K562 (cell line): ENCODE measurements around the gene BMP2K. TPM values are rescaled to one million over a fixed set of nuclear protein-coding genes. Genes with fewer than 3 reads are reported as not detected.

Source experiments
- ATAC-seq: fragments of 200-7000 bp; cut with Tn5 transposase; 3 replicates; pipeline ENCODE4 v1.9.1; 2020; ENCODE audit warnings: moderate library complexity
- BruUV-seq: library from RNA; stranded (reverse); fragments of 400-500 nt; replicated peaks from 2 replicates; lab custom pipeline; 2021; lab: Mats Ljungman, UMichigan
- CTCF ChIA-PET: fragments of 300-600 bp; formaldehyde crosslinking; extraction: SDS; loops from one replicate; lab custom pipeline; 2021; ENCODE audit warnings: low intra/inter-chr PET ratio; lab: Yijun Ruan, JAX
- POLR2A ChIA-PET: fragments of 300-600, 350-650 bp; sonication (Branson Sonifier 250); formaldehyde crosslinking; extraction: SDS; loops from one replicate; lab custom pipeline; 2021; ENCODE audit warnings: antibody characterized with exemption, inconsistent platforms; lab: Yijun Ruan, JAX
- DNase-seq, 4 experiments: peaks; one replicate each; pipeline versions ENCODE4 v3.0.0 to v3.0.0-alpha.2; 2011 to 2018; ENCODE audit warnings: low spot score in 3 of 4, mixed read lengths in 3 of 4; ENCODE audit errors: extremely low read depth in 1 of 4
- FAIRE-seq: peaks from 2 replicates; lab custom pipeline; 2011; peaks lifted over from hg19 to GRCh38; lab: Jason Lieb, UNC
- H2AFZ ChIP-seq: 2 replicates; pipeline ENCODE4 v1.6.0; 2011; ENCODE audit warnings: low read depth, low read length, control low read depth, inconsistent platforms
- H3K27ac ChIP-seq: fragments of 200-600 bp; 3 replicates; pipeline ENCODE4 v1.8.0; 2011; ENCODE audit warnings: low read depth, mild to moderate bottlenecking, control low read depth, inconsistent platforms, low read length, moderate library complexity, mixed read lengths; ENCODE audit errors: extremely low read depth
- H3K27me3 ChIP-seq, 2 experiments: fragments of 300-600 bp in 1 of 2; 2 replicates in 1 of 2; 3 replicates in 1 of 2; pipeline versions ENCODE4 v1.6.0 to v1.8.0; 2011; ENCODE audit warnings: inconsistent platforms in 2 of 2, low read length in 2 of 2, mild to moderate bottlenecking in 1 of 2, mixed read lengths in 1 of 2, moderate library complexity in 1 of 2; ENCODE audit not compliant: control insufficient read depth in 2 of 2, insufficient read depth in 2 of 2
- H3K36me3 ChIP-seq: fragments of 300-600 bp; 3 replicates; pipeline ENCODE4 v1.8.0; 2011; ENCODE audit warnings: mild to moderate bottlenecking, low read length, inconsistent platforms; ENCODE audit not compliant: control insufficient read depth, insufficient read depth
- H3K4me1 ChIP-seq, 2 experiments: fragments of 200-600 bp in 1 of 2; replicated peaks in 1 of 2; 2 replicates in 1 of 2; 3 replicates in 1 of 2; pipeline versions ENCODE4 v1.5.1 to v1.8.0; 2011; ENCODE audit warnings: inconsistent platforms in 2 of 2, low read length in 2 of 2, mild to moderate bottlenecking in 1 of 2, mixed read lengths in 1 of 2, moderate library complexity in 1 of 2; ENCODE audit not compliant: control insufficient read depth in 2 of 2, insufficient read depth in 2 of 2
- H3K4me2 ChIP-seq: 2 replicates; pipeline ENCODE4 v1.6.1; 2011; ENCODE audit warnings: low read length, control low read depth, inconsistent platforms, mixed read lengths; ENCODE audit not compliant: insufficient read depth
- H3K4me3 ChIP-seq: fragments of 200-600 bp; sonication (generic), shearing (Covaris generic); 2 replicates; pipeline ENCODE4 v1.5.1; 2016; ENCODE audit warnings: control low read depth, inconsistent platforms
- H3K79me2 ChIP-seq: fragments of 200-600 bp; 3 replicates; pipeline ENCODE4 v1.8.0; 2011; ENCODE audit warnings: low read length, inconsistent platforms; ENCODE audit not compliant: control insufficient read depth, insufficient read depth
- H3K9ac ChIP-seq, 2 experiments: 2 replicates each; pipeline versions ENCODE4 v1.6.0 to v1.6.1; 2011; ENCODE audit warnings: low read depth in 2 of 2, low read length in 2 of 2, control low read depth in 1 of 2, inconsistent platforms in 1 of 2, mild to moderate bottlenecking in 1 of 2, mixed read lengths in 1 of 2; ENCODE audit not compliant: insufficient read depth in 1 of 2
- H3K9me1 ChIP-seq: one replicate; pipeline ENCODE4 v1.6.0; 2011; ENCODE audit warnings: inconsistent platforms, mild to moderate bottlenecking, low read length, moderate library complexity; ENCODE audit not compliant: control insufficient read depth, insufficient read depth
- H3K9me3 ChIP-seq: replicated peaks from 2 replicates; pipeline ENCODE4 v1.5.1; 2011; ENCODE audit warnings: low read depth, low read length, inconsistent platforms; ENCODE audit not compliant: control insufficient read depth, insufficient read depth
- H4K20me1 ChIP-seq: replicated peaks from 2 replicates; pipeline ENCODE4 v1.6.1; 2011; ENCODE audit warnings: low read length, inconsistent platforms, mixed read lengths; ENCODE audit not compliant: control insufficient read depth, insufficient read depth
- ARID1B ChIP-seq: fragments of 450-650 bp; IDR thresholded peaks from 2 replicates; pipeline ENCODE4 v1.6.1; 2016; ENCODE audit warnings: antibody characterized with exemption, mild to moderate bottlenecking, inconsistent platforms
- ASH1L ChIP-seq: fragments of 450-650 bp; IDR thresholded peaks from 2 replicates; pipeline ENCODE4 v1.6.1; 2018; ENCODE audit warnings: borderline replicate concordance, mild to moderate bottlenecking, low read depth; ENCODE audit not compliant: partially characterized antibody
- CEBPB ChIP-seq: fragments of 450-650 bp; IDR thresholded peaks from 2 replicates; pipeline ENCODE4 v1.6.1; 2016; ENCODE audit warnings: missing genetic modification characterization, missing compliant biosample characterization
- CEBPG ChIP-seq, 3 experiments: fragments of 200-800 bp in 1 of 3; sonication (Bioruptor generic) in 1 of 3; sonication (generic) in 1 of 3; formaldehyde crosslinking in 1 of 3; IDR thresholded peaks in 2 of 3; conservative IDR thresholded peaks in 1 of 3; 2 replicates each; pipeline versions ENCODE4 v1.6.1 to v1.8.0; 2016 to 2022; ENCODE audit warnings: missing compliant biosample characterization in 2 of 3, missing genetic modification characterization in 2 of 3, mild to moderate bottlenecking in 1 of 3, missing genetic modification reagents in 1 of 3
- CXXC5 ChIP-seq: fragments of 250-450 bp; sonication (Bioruptor Pico); IDR thresholded peaks from 2 replicates; pipeline ENCODE4 v1.8.0; 2022; ENCODE audit warnings: inconsistent platforms, mild to moderate bottlenecking, moderate library complexity
- JUN ChIP-seq, 2 experiments: sonication (generic) in 1 of 2; formaldehyde crosslinking in 1 of 2; IDR thresholded peaks; 2 replicates each; pipeline versions ENCODE4 v1.6.1 to v1.8.0; 2012 to 2022; ENCODE audit warnings: borderline replicate concordance in 2 of 2, mild to moderate bottlenecking in 2 of 2, improper control_type of control experiment in 1 of 2, low read depth in 1 of 2, low read length in 1 of 2, missing genetic modification reagents in 1 of 2
- WGBS: fragments of 100-300 bp; shearing (Covaris generic); methylation state at CpG from one replicate; pipeline ENCODE4 v1.1.6; 2016; ENCODE audit warnings: low coverage, mixed read lengths; ENCODE audit not compliant: insufficient coverage; ENCODE audit errors: missing lambda C conversion rate; 5-methylcytosine and 5-hydroxymethylcytosine counted together
- in situ Hi-C: fragments of 300-500 bp; cut with MboI; formaldehyde crosslinking; loops from 4 replicates; pipeline ENCODE4 v1.15.0; 2018; ENCODE audit warnings: inconsistent platforms, mixed read lengths
- intact Hi-C: fragments of 100-400 bp; cut with micrococcal nuclease; formaldehyde crosslinking; loops from 2 replicates; pipeline ENCODE4 v1.14.2; 2022
- polyA plus RNA-seq, 8 experiments: library from polyadenylated mRNA; depleted of rRNA in 4 of 8; stranded (reverse) in 5 of 8; unstranded in 3 of 8; fragments of >200 nt; fragmentation: Nextera tagmentation in 2 of 8; fragmentation: Illumina TruSeq in 1 of 8; extraction: Ambion mirVana in 2 of 8; extraction: Trizol in 1 of 8; gene quantifications; 2 replicates each; pipeline versions ENCODE4 v1.2.1 to v1.2.3, GENCODE V29; 2011 to 2014; ENCODE audit warnings: inconsistent platforms in 1 of 8, missing spikeins in 1 of 8
- total RNA-seq, 7 experiments: library from RNA; depleted of rRNA in 6 of 7; stranded (reverse); fragments of >200 nt in 6 of 7; fragmentation: Illumina TruSeq in 2 of 7; extraction: Trizol in 2 of 7; gene quantifications; 2 replicates each; pipeline versions ENCODE4 v1.2.1 to v1.2.3, GENCODE V29; 2011 to 2021; ENCODE audit warnings: low replicate concordance in 1 of 7
- TF ChIP-seq, protein P1 (sequence below): fragments of 450-650 bp; IDR thresholded peaks from 2 replicates; pipeline ENCODE4 v1.6.1; 2018; ENCODE audit not compliant: partially characterized antibody
- TF ChIP-seq, protein P2 (sequence below), 2 experiments: fragments of 450-650 bp in 1 of 2; sonication (generic) in 1 of 2; formaldehyde crosslinking in 1 of 2; IDR thresholded peaks in 1 of 2; conservative IDR thresholded peaks in 1 of 2; 2 replicates each; pipeline versions ENCODE4 v1.6.1 to v1.8.1; 2016 to 2023; ENCODE audit warnings: mild to moderate bottlenecking in 2 of 2, moderate library complexity in 2 of 2, inconsistent platforms in 1 of 2, missing genetic modification reagents in 1 of 2
- TF ChIP-seq, protein P3 (sequence below): fragments of 150-350 bp; IDR thresholded peaks from 2 replicates; pipeline ENCODE4 v1.6.1; 2014; ENCODE audit warnings: low read depth, mild to moderate bottlenecking, low read length, borderline replicate concordance

BMP2K gene
- total and polyA plus RNA-seq, 9 of the 15 experiments (the other 6 are each of a cell fraction or from before 2014, with no cell fraction given): 17.0 to 217 (median 104) TPM

DNA sequence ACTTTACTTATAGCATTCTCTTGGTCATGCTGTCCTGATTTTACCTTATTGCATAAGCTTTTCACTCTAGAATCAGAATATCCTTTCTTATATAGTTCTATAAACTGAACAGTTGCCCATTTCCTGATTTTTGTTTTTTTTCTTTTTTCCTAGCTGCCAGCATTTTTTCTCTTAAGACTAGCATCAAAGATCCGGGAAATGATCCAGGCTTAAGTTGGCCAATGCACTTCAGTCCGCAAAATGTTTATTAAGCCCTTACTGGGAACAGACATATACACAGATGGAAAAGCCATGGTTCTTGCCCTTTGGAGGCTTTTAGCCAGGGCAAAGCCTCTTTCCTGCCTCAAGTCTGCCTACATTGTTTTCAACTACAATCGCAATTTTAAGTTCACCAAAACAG lies 10.1 kb upstream of the BMP2K start:
- H3K4me1 ChIP-seq: peaks cover 15 to 58% of the 10 kb centered on the region in 2 experiments; a peak in 4 of 5 replicates
- 47% methylated on average over 3 of the region's 3 CpGs for WGBS
- H3K9ac ChIP-seq: no peak overlapping the region
- no peaks in the 10 kb centered on the region for H3K27me3 ChIP-seq
- BruUV-seq: no TSS peak
- H2AFZ ChIP-seq: peak overlapping the region; percentile 37; the same call in 1 of the 2 replicates
- intact Hi-C loops: no loop called here
- H3K9me1 ChIP-seq: no peaks in the 10 kb centered on the region
- no peak for DNase-seq
- no peaks in the 10 kb centered on the region for H3K79me2 ChIP-seq
- no peak overlapping the region for H3K4me2 ChIP-seq
- POLR2A ChIA-PET: interaction anchor here (1.5 kb wide), 1 partner anchor 19 kb away, joined by 4 read pairs; no protein-coding TSS in a partner anchor
- H3K9me3 ChIP-seq: no peaks in the 10 kb centered on the region
- no peak for FAIRE-seq
- no peak overlapping the region for H3K4me3 ChIP-seq
- in situ Hi-C loops: no loop called here
- peak overlapping the region; percentile 44; the same call in 1 of the 3 replicates for H3K27ac ChIP-seq
- CTCF ChIA-PET: no interaction called here
- H4K20me1 ChIP-seq: no peaks in the 10 kb centered on the region
- no peak for ATAC-seq
- no peaks in the 10 kb centered on the region for H3K36me3 ChIP-seq
- TF ChIP-seq CXXC5 (peak; percentile 27; the same call in 1 of the 2 replicates), CEBPG (CRISPR knock-in tag; IDR thresholded peaks at IDR 0.05) (no peak; the same call in 1 of the 2 replicates), CEBPG (tag; conservative IDR thresholded peaks at IDR 0.05 in 1 of 2, IDR thresholded peaks at IDR 0.05 in 1 of 2) (peak; percentile 23 to 31; a peak in 1 of 4 replicates), JUN (IDR thresholded peaks at IDR 0.05; ENCODE audit: borderline replicate concordance, low read depth, low read length) (no peak), JUN (CRISPR knock-in tag; IDR thresholded peaks at IDR 0.05; ENCODE audit: borderline replicate concordance) (no peak), CEBPB (tag) (peak; percentile 43), ASH1L (no peak), ARID1B (0 out of 2 replicates have a peak, but pooled peaks have one; percentile 11)
- TF ChIP-seq, protein P1, sequence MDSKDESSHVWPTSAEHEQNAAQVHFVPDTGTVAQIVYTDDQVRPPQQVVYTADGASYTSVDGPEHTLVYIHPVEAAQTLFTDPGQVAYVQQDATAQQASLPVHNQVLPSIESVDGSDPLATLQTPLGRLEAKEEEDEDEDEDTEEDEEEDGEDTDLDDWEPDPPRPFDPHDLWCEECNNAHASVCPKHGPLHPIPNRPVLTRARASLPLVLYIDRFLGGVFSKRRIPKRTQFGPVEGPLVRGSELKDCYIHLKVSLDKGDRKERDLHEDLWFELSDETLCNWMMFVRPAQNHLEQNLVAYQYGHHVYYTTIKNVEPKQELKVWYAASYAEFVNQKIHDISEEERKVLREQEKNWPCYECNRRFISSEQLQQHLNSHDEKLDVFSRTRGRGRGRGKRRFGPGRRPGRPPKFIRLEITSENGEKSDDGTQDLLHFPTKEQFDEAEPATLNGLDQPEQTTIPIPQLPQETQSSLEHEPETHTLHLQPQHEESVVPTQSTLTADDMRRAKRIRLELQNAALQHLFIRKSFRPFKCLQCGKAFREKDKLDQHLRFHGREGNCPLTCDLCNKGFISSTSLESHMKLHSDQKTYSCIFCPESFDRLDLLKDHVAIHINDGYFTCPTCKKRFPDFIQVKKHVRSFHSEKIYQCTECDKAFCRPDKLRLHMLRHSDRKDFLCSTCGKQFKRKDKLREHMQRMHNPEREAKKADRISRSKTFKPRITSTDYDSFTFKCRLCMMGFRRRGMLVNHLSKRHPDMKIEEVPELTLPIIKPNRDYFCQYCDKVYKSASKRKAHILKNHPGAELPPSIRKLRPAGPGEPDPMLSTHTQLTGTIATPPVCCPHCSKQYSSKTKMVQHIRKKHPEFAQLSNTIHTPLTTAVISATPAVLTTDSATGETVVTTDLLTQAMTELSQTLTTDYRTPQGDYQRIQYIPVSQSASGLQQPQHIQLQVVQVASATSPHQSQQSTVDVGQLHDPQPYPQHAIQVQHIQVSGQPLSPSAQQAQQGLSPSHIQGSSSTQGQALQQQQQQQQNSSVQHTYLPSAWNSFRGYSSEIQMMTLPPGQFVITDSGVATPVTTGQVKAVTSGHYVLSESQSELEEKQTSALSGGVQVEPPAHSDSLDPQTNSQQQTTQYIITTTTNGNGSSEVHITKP: no peak
- TF ChIP-seq, protein P2, sequence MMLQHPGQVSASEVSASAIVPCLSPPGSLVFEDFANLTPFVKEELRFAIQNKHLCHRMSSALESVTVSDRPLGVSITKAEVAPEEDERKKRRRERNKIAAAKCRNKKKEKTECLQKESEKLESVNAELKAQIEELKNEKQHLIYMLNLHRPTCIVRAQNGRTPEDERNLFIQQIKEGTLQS (IDR thresholded peaks at IDR 0.05): peak; percentile 67; the same call in 1 of the 2 replicates
- TF ChIP-seq, protein P2 (CRISPR knock-in tag; conservative IDR thresholded peaks at IDR 0.05): no peak
- TF ChIP-seq, protein P3, sequence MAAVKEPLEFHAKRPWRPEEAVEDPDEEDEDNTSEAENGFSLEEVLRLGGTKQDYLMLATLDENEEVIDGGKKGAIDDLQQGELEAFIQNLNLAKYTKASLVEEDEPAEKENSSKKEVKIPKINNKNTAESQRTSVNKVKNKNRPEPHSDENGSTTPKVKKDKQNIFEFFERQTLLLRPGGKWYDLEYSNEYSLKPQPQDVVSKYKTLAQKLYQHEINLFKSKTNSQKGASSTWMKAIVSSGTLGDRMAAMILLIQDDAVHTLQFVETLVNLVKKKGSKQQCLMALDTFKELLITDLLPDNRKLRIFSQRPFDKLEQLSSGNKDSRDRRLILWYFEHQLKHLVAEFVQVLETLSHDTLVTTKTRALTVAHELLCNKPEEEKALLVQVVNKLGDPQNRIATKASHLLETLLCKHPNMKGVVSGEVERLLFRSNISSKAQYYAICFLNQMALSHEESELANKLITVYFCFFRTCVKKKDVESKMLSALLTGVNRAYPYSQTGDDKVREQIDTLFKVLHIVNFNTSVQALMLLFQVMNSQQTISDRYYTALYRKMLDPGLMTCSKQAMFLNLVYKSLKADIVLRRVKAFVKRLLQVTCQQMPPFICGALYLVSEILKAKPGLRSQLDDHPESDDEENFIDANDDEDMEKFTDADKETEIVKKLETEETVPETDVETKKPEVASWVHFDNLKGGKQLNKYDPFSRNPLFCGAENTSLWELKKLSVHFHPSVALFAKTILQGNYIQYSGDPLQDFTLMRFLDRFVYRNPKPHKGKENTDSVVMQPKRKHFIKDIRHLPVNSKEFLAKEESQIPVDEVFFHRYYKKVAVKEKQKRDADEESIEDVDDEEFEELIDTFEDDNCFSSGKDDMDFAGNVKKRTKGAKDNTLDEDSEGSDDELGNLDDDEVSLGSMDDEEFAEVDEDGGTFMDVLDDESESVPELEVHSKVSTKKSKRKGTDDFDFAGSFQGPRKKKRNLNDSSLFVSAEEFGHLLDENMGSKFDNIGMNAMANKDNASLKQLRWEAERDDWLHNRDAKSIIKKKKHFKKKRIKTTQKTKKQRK: no peak
